ENCODE data around the gene TNFSF4.

Gene TNFSF4

GRCh38 chr1:173150795-173151194 lies 56.3 kb downstream of the TNFSF4 start:
- Histone ChIP-seq H3K27me3 (replicated peaks; ENCODE audit: control insufficient read depth, insufficient read depth, low read length, poor library complexity, severe bottlenecking) (no peaks in the 10 kb centered on the region), H3K36me3 (ENCODE audit: control insufficient read depth, insufficient read depth, low read length) (no peaks in the 10 kb centered on the region), H3K4me1 (ENCODE audit: control insufficient read depth, insufficient read depth, low read length, poor library complexity, severe bottlenecking) (no peaks in the 10 kb centered on the region), H3K27ac (ENCODE audit: insufficient read depth, low read length, poor library complexity, severe bottlenecking) (no peak overlapping the region), H3K9me3 (ENCODE audit: control insufficient read depth, low read length) (peaks cover 2% of the 10 kb centered on the region), H3K4me3 (ENCODE audit: insufficient read depth, low read depth, low read length, poor library complexity, severe bottlenecking) (no peak overlapping the region)
- DNase-seq = no peak

- Histone ChIP-seq H3K4me3 (ENCODE audit: insufficient read depth, low read depth, low read length, poor library complexity, severe bottlenecking) (no peak overlapping the region), H3K27ac (ENCODE audit: insufficient read depth, low read length, poor library complexity, severe bottlenecking) (no peak overlapping the region), H3K4me1 (ENCODE audit: control insufficient read depth, insufficient read depth, low read length, poor library complexity, severe bottlenecking) (no peaks in the 10 kb centered on the region), H3K9me3 (ENCODE audit: control insufficient read depth, low read length) (peaks cover 8% of the 10 kb centered on the region), H3K27me3 (replicated peaks; ENCODE audit: control insufficient read depth, insufficient read depth, low read length, poor library complexity, severe bottlenecking) (no peaks in the 10 kb centered on the region), H3K36me3 (ENCODE audit: control insufficient read depth, insufficient read depth, low read length) (no peaks in the 10 kb centered on the region)
- no peak for DNase-seq
These were observed 57.2 kb downstream of the TNFSF4 start for GRCh38 chr1:173149887-173150286.

- Histone ChIP-seq H3K4me3 (ENCODE audit: insufficient read depth, low read depth, low read length, poor library complexity, severe bottlenecking) (no peak overlapping the region), H3K4me1 (ENCODE audit: control insufficient read depth, insufficient read depth, low read length, poor library complexity, severe bottlenecking) (no peaks in the 10 kb centered on the region), H3K27ac (ENCODE audit: insufficient read depth, low read length, poor library complexity, severe bottlenecking) (no peak overlapping the region), H3K27me3 (replicated peaks; ENCODE audit: control insufficient read depth, insufficient read depth, low read length, poor library complexity, severe bottlenecking) (no peaks in the 10 kb centered on the region), H3K9me3 (ENCODE audit: control insufficient read depth, low read length) (peaks cover 8% of the 10 kb centered on the region), H3K36me3 (ENCODE audit: control insufficient read depth, insufficient read depth, low read length) (no peaks in the 10 kb centered on the region)
- no peak for DNase-seq
These were observed 58.2 kb downstream of the TNFSF4 start for GRCh38 chr1:173148971-173149370.

GRCh38 chr1:173148545-173148944 lies 58.6 kb downstream of the TNFSF4 start:
- H3K4me3 ChIP-seq (ENCODE audit: insufficient read depth, low read depth, low read length, poor library complexity, severe bottlenecking) = no peak overlapping the region
- DNase-seq = no peak
- H3K36me3 ChIP-seq (ENCODE audit: control insufficient read depth, insufficient read depth, low read length) = no peaks in the 10 kb centered on the region
- H3K27ac ChIP-seq (ENCODE audit: insufficient read depth, low read length, poor library complexity, severe bottlenecking) = no peak overlapping the region
- no peaks in the 10 kb centered on the region for H3K4me1 ChIP-seq (ENCODE audit: control insufficient read depth, insufficient read depth, low read length, poor library complexity, severe bottlenecking)
- H3K27me3 ChIP-seq (replicated peaks; ENCODE audit: control insufficient read depth, insufficient read depth, low read length, poor library complexity, severe bottlenecking) = no peaks in the 10 kb centered on the region
- peaks cover 8% of the 10 kb centered on the region for H3K9me3 ChIP-seq (ENCODE audit: control insufficient read depth, low read length)

GRCh38 chr1:173140733-173141132 lies 66.4 kb downstream of the TNFSF4 start:
- no peak for DNase-seq
- H3K36me3 ChIP-seq (ENCODE audit: control insufficient read depth, insufficient read depth, low read length) = no peaks in the 10 kb centered on the region
- no peaks in the 10 kb centered on the region for H3K27me3 ChIP-seq (replicated peaks; ENCODE audit: control insufficient read depth, insufficient read depth, low read length, poor library complexity, severe bottlenecking)
- no peak overlapping the region for H3K27ac ChIP-seq (ENCODE audit: insufficient read depth, low read length, poor library complexity, severe bottlenecking)
- H3K9me3 ChIP-seq (ENCODE audit: control insufficient read depth, low read length) = peaks cover 5% of the 10 kb centered on the region
- no peaks in the 10 kb centered on the region for H3K4me1 ChIP-seq (ENCODE audit: control insufficient read depth, insufficient read depth, low read length, poor library complexity, severe bottlenecking)
- H3K4me3 ChIP-seq (ENCODE audit: insufficient read depth, low read depth, low read length, poor library complexity, severe bottlenecking) = no peak overlapping the region

- no peak for DNase-seq
- Histone ChIP-seq H3K4me1 (ENCODE audit: control insufficient read depth, insufficient read depth, low read length, poor library complexity, severe bottlenecking) (no peaks in the 10 kb centered on the region), H3K4me3 (ENCODE audit: insufficient read depth, low read depth, low read length, poor library complexity, severe bottlenecking) (no peak overlapping the region), H3K27me3 (replicated peaks; ENCODE audit: control insufficient read depth, insufficient read depth, low read length, poor library complexity, severe bottlenecking) (no peaks in the 10 kb centered on the region), H3K9me3 (ENCODE audit: control insufficient read depth, low read length) (no peaks in the 10 kb centered on the region), H3K27ac (ENCODE audit: insufficient read depth, low read length, poor library complexity, severe bottlenecking) (no peak overlapping the region), H3K36me3 (ENCODE audit: control insufficient read depth, insufficient read depth, low read length) (no peaks in the 10 kb centered on the region)
These were observed 67.4 kb downstream of the TNFSF4 start for GRCh38 chr1:173139706-173140105.

- H3K36me3 ChIP-seq (ENCODE audit: control insufficient read depth, insufficient read depth, low read length) = no peaks in the 10 kb centered on the region
- no peak overlapping the region for H3K4me3 ChIP-seq (ENCODE audit: insufficient read depth, low read depth, low read length, poor library complexity, severe bottlenecking)
- no peaks in the 10 kb centered on the region for H3K9me3 ChIP-seq (ENCODE audit: control insufficient read depth, low read length)
- H3K27me3 ChIP-seq (replicated peaks; ENCODE audit: control insufficient read depth, insufficient read depth, low read length, poor library complexity, severe bottlenecking) = no peaks in the 10 kb centered on the region
- H3K4me1 ChIP-seq (ENCODE audit: control insufficient read depth, insufficient read depth, low read length, poor library complexity, severe bottlenecking) = no peaks in the 10 kb centered on the region
- DNase-seq = no peak
- no peak overlapping the region for H3K27ac ChIP-seq (ENCODE audit: insufficient read depth, low read length, poor library complexity, severe bottlenecking)
These were observed 69.9 kb downstream of the TNFSF4 start for GRCh38 chr1:173137107-173137706.

DNA sequence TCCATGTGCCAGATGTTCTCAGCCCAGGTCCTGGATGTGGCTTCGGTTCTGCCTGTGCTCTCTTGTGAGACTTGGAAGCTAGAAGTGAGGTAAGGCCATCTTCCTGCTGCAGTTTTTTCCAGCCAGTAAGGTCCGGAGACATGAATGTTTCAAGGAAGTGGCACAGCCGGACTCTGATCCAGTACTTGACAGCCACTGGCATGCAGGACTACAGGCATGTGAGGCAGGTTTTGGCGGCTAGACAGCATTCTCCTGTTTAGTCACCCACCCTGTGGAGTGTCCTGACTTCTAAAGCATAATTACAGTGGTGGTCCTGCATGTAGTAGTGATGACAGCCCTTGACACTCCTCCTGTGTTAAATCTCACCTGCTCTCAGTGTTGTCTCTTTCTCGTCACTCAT lies 72.3 kb downstream of the TNFSF4 start:
- Histone ChIP-seq H3K4me3 (ENCODE audit: insufficient read depth, low read depth, low read length, poor library complexity, severe bottlenecking) (no peak overlapping the region), H3K27ac (ENCODE audit: insufficient read depth, low read length, poor library complexity, severe bottlenecking) (no peak overlapping the region), H3K4me1 (ENCODE audit: control insufficient read depth, insufficient read depth, low read length, poor library complexity, severe bottlenecking) (no peaks in the 10 kb centered on the region), H3K9me3 (ENCODE audit: control insufficient read depth, low read length) (no peaks in the 10 kb centered on the region), H3K27me3 (replicated peaks; ENCODE audit: control insufficient read depth, insufficient read depth, low read length, poor library complexity, severe bottlenecking) (no peaks in the 10 kb centered on the region), H3K36me3 (ENCODE audit: control insufficient read depth, insufficient read depth, low read length) (no peaks in the 10 kb centered on the region)
- no peak for DNase-seq

GRCh38 chr1:173134029-173134428 lies 73.1 kb downstream of the TNFSF4 start:
- no peaks in the 10 kb centered on the region for H3K36me3 ChIP-seq (ENCODE audit: control insufficient read depth, insufficient read depth, low read length)
- H3K4me3 ChIP-seq (ENCODE audit: insufficient read depth, low read depth, low read length, poor library complexity, severe bottlenecking) = no peak overlapping the region
- DNase-seq = no peak
- H3K27ac ChIP-seq (ENCODE audit: insufficient read depth, low read length, poor library complexity, severe bottlenecking) = no peak overlapping the region
- H3K27me3 ChIP-seq (replicated peaks; ENCODE audit: control insufficient read depth, insufficient read depth, low read length, poor library complexity, severe bottlenecking) = no peaks in the 10 kb centered on the region
- H3K9me3 ChIP-seq (ENCODE audit: control insufficient read depth, low read length) = no peaks in the 10 kb centered on the region
- H3K4me1 ChIP-seq (ENCODE audit: control insufficient read depth, insufficient read depth, low read length, poor library complexity, severe bottlenecking) = no peaks in the 10 kb centered on the region

All from effector memory CD4-positive, alpha-beta T cell (primary cell).